Lower lobe of right lung (tissue), 2 donors: ENCODE measurements around the gene OR8H1. TPM values are rescaled to one million over a fixed set of nuclear protein-coding genes. Genes with fewer than 3 reads are reported as not detected.

Experiments
- ATAC-seq, 2 donors: fragments of 200-7000 bp; cut with Tn5 transposase; one replicate each; pipeline ENCODE4 v1.9.1; 2020 to 2022; ENCODE audit warnings: mild to moderate bottlenecking in 2 of 2, moderate library complexity in 2 of 2
- DNase-seq: peaks from one replicate; pipeline ENCODE4 v3.0.0-alpha.2; 2020
- H3K27ac ChIP-seq: fragments of 200-600 bp; one replicate; pipeline ENCODE4 v1.8.0; 2022
- H3K27me3 ChIP-seq: fragments of 200-600 bp; one replicate; pipeline ENCODE4 v1.8.0; 2022; ENCODE audit warnings: low read depth
- H3K36me3 ChIP-seq: fragments of 200-600 bp; one replicate; pipeline ENCODE4 v1.8.0; 2022; ENCODE audit warnings: mild to moderate bottlenecking
- H3K4me1 ChIP-seq: fragments of 200-600 bp; one replicate; pipeline ENCODE4 v1.8.0; 2022
- H3K4me3 ChIP-seq: fragments of 200-600 bp; one replicate; pipeline ENCODE4 v1.8.0; 2022; ENCODE audit warnings: mild to moderate bottlenecking
- H3K9me3 ChIP-seq: fragments of 200-600 bp; one replicate; pipeline ENCODE4 v1.8.0; 2022
- CTCF ChIP-seq: fragments of 200-600 bp; IDR thresholded peaks from one replicate; pipeline ENCODE4 v1.8.0; 2022; ENCODE audit warnings: antibody characterized with exemption, mild to moderate bottlenecking
- intact Hi-C: fragments of 100-400 bp; cut with DNase I; formaldehyde crosslinking; loops from one replicate; pipeline ENCODE4 v1.11.0; 2022
- total RNA-seq: library from RNA; stranded (reverse); fragmentation: NEBNext Ultra II Directional; extraction: Animal tissue kit (Norgen Biotek cat#: 25700); gene quantifications from one replicate; pipeline ENCODE4 v1.2.1, GENCODE V29; 2021
- donor health status: DM: no; HTN: yes; CAD: no; lungs with severe emphysema.

The OR8H1 gene
- total RNA-seq, 1 donor from 2014 or later = not detected

- no peaks in the 10 kb centered on the region for H3K4me1 ChIP-seq
- intact Hi-C loops = no loop called here
- no peaks in the 10 kb centered on the region for H3K27me3 ChIP-seq
- H3K36me3 ChIP-seq = no peaks in the 10 kb centered on the region
- no peak overlapping the region for H3K4me3 ChIP-seq
- no peak for TF ChIP-seq CTCF
- no peak for ATAC-seq
- DNase-seq = no peak
- no peak overlapping the region for H3K27ac ChIP-seq
- H3K9me3 ChIP-seq = no peaks in the 10 kb centered on the region
Observed at GRCh38 chr11:56307836-56308235, 15.8 kb upstream of the OR8H1 start.

- no peak for ATAC-seq
- Histone ChIP-seq H3K27me3 (no peaks in the 10 kb centered on the region), H3K4me3 (no peak overlapping the region), H3K36me3 (no peaks in the 10 kb centered on the region), H3K4me1 (no peaks in the 10 kb centered on the region), H3K27ac (no peak overlapping the region), H3K9me3 (no peaks in the 10 kb centered on the region)
- no peak for DNase-seq
- intact Hi-C loops = no loop called here
- no peak for TF ChIP-seq CTCF
Observed at GRCh38 chr11:56296898-56297297, 4.8 kb upstream of the OR8H1 start.

- Histone ChIP-seq H3K4me3 (no peak within 1 kb of the TSS), H3K4me1 (no peaks in the 10 kb centered on the region), H3K27ac (no peak within 1 kb of the TSS), H3K9me3 (no peaks in the 10 kb centered on the region), H3K27me3 (no peaks in the 10 kb centered on the region), H3K36me3 (no peaks in the 10 kb centered on the region)
- no peak for TF ChIP-seq CTCF
- ATAC-seq (no peak), DNase-seq (no peak)
- intact Hi-C loops = no loop called here
Observed at GRCh38 chr11:56273854-56274253, 18.2 kb downstream of the OR8H1 start, which contains the start of gene OR5T1. Gene OR5T1, plus strand, starts transcription at chr11:56274154. Its CDS starts 1,485 bp downstream, at chr11:56275639.

GRCh38 chr11:56271092-56271491 is 21.0 kb downstream of the OR8H1 start:
- intact Hi-C loops = no loop called here

GRCh38 chr11:56251954-56252353 is 40.1 kb downstream of the OR8H1 start, which contains the start of gene OR5T3:
Gene OR5T3, plus strand, starts transcription at chr11:56252254. Its CDS starts 0 bp downstream, at chr11:56252254.
- TF ChIP-seq CTCF = no peak
- Histone ChIP-seq H3K27ac (no peak within 1 kb of the TSS), H3K4me1 (no peaks in the 10 kb centered on the region), H3K36me3 (no peaks in the 10 kb centered on the region), H3K9me3 (no peaks in the 10 kb centered on the region), H3K4me3 (no peak within 1 kb of the TSS), H3K27me3 (no peaks in the 10 kb centered on the region)
- ATAC-seq = no peak
- intact Hi-C loops = no loop called here
- DNase-seq = no peak

More at GRCh38 chr11:56271092-56271491, 21.0 kb downstream of the OR8H1 start:
- Histone ChIP-seq H3K4me3 (no peak overlapping the region), H3K27ac (no peak overlapping the region), H3K9me3 (no peaks in the 10 kb centered on the region), H3K4me1 (no peaks in the 10 kb centered on the region), H3K27me3 (no peaks in the 10 kb centered on the region), H3K36me3 (no peaks in the 10 kb centered on the region)
- ATAC-seq = no peak
- DNase-seq = no peak
- TF ChIP-seq CTCF = no peak

Other genes with a start within 250 kb of the OR8H1 start
- gene OR8I2, start 198.9 kb downstream of the OR8H1 start, total RNA-seq = not detected
- gene OR8H2, start 188.6 kb downstream of the OR8H1 start, total RNA-seq = not detected
- gene OR8H3, start 169.9 kb downstream of the OR8H1 start, total RNA-seq = not detected
- gene OR8J3, start 152.1 kb downstream of the OR8H1 start, total RNA-seq = not detected
- gene OR8K5, start 131.9 kb downstream of the OR8H1 start, total RNA-seq = not detected
- not detected for gene OR5J2, start 115.6 kb downstream of the OR8H1 start, total RNA-seq
- gene OR5T2, start 58.0 kb downstream of the OR8H1 start, total RNA-seq = not detected
- gene OR5T3, start 40.0 kb downstream of the OR8H1 start, total RNA-seq = not detected
- gene OR5T1, start 18.1 kb downstream of the OR8H1 start, total RNA-seq = not detected
- gene OR8K3, start 22.9 kb upstream of the OR8H1 start, total RNA-seq = not detected
- not detected for gene OR8K1, start 53.8 kb upstream of the OR8H1 start, total RNA-seq
- not detected for gene OR8J1, start 62.0 kb upstream of the OR8H1 start, total RNA-seq
- not detected for gene OR8U1, start 83.4 kb upstream of the OR8H1 start, total RNA-seq
- not detected for gene OR5AL1, start 120.4 kb upstream of the OR8H1 start, total RNA-seq
- not detected for gene OR5M3, start 181.1 kb upstream of the OR8H1 start, total RNA-seq
- gene OR5M8, start 199.1 kb upstream of the OR8H1 start, total RNA-seq = not detected